GM20431 (cell line): ENCODE results near the gene GSC.
"Not testable (repeated sequence)": the region's sequence is repeated elsewhere in the genome, so short reads cannot be mapped to it uniquely, and the experiment has no call there.

Source experiments
- in situ Hi-C: fragments of 300-500 bp; cut with MseI, MboI; formaldehyde crosslinking; loops from one replicate; pipeline ENCODE4 v1.15.0; 2020; ENCODE audit warnings: low sequenced_read_pairs; ENCODE audit not compliant: unreplicated experiment

GSC gene

DNA sequence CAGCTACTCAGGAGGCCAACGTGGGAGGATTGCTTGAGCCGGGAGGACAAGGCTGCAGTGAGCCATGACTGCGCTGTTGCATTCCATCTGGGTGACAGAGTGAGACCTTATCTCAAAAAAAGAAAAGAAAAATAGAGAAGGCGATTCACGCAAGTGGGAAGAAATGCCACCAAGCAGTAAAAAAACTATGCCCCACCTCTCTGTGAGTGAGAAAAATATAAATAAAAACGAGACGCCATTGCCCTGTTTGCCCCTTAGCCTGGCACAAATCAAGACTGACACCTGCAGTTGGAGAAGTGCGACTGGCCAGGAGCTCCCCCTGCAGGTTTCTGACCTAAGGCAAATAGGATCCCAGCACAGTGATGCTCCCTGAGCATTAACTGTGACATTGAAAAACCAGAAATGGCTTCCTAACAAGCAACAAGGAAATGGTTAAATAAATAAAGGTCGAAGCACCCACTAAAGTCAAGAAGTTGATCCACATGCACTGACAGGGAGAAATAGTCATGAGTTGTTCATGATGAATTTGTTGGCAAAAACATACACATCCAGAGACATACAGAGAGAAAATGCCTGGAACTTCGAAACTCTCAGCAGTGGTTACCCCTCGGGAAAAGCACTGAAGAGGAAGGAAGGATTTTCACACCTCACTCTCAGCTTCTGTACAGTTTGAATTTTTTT, 21.1 kb downstream of the GSC start:
- in situ Hi-C loops = no loop called here

DNA sequence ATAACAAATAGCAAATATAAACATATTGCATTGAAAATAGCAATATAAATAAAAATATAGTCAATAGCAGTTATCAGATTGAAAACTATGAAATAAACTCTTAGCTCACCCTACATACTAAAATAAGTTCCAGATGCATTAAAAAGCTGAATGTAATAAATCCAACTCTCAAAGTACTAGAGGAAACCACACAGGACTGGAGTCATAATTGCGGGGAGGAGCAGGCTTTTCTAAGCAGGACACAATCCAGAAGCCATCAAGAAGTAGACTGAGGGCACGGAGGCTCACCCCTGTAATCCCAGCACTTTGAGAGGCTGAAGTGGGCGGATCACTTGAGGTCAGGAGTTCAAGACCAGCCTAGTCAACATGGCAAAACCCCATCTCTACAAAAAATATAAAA, 22.2 kb downstream of the GSC start:
- in situ Hi-C loops = no loop called here

DNA sequence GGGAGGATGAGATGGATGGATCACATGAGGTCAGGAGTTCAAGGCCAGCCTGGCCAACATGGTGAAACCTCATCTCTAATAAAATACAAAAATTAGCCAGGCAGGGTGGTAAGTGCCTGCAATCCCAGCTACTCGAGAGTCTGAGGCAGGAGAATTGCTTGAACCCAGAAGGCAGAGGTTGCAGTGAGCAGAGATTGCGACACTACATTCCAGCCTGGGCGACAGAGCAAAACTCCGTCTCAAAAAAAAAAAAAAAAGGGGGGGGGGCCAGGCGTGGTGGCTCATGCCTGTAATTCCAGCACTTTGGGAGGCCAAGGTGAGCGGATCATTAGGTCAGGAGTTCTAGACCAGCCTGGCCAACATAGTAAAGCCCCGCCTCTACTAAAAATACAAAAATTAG, 22.8 kb downstream of the GSC start:
- in situ Hi-C loops = not testable (repeated sequence)

DNA sequence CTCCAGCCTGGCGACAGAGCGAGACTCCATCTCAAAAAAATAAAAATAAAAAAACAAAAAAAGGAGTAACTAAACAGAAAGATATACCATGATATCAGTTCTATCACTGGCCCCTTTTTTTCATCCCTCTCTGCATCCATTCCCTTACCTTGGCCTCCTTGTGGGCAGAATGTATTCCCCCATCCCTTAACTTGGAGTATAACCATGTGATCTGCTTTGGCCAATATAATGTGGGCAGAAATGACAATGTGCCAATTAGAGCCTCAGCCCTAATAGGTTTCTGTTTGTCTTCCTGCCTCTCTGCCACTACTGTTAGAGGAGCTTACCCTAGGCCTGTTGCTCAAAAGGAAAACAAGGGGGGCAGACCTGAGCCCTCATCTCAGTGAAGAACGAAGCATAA, 23.8 kb downstream of the GSC start:
- in situ Hi-C loops = no loop called here

DNA sequence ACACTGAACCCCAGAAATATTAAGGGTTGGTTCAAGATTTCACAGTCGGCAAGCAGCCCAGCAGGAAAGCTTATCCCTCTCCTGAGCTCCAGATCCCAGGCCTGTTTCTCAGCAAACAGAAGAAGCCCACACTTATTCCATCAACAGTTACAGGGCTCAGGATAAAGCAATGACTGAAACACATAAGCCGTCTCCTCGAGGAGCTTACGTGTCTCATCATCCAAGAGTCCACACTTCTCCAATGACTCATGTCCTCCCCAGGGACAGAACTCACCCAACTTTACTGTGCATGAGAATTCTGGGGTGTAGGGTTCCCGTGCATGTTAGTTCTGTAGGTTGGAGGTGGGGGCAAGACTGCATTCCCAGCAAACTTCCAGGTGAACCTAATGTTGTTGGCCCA, 31.2 kb downstream of the GSC start:
- in situ Hi-C loops = no loop called here

DNA sequence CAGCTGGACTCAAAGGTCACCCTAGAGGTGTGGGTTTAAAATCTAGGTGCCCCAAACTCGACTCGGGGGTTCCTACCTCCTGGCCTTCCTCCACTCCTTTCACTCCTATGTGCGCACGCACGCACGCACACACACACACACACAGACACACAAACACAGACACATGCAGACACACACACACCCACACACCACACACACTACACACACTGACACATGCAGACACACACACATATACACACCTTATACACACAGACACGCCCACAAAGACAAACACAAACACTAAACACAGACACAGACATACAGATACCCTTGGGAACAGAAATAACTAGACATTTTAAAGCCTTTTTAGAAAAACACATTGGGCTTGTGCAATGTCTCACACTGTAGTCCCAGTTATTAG, 31.8 kb downstream of the GSC start:
- in situ Hi-C loops = no loop called here

DNA sequence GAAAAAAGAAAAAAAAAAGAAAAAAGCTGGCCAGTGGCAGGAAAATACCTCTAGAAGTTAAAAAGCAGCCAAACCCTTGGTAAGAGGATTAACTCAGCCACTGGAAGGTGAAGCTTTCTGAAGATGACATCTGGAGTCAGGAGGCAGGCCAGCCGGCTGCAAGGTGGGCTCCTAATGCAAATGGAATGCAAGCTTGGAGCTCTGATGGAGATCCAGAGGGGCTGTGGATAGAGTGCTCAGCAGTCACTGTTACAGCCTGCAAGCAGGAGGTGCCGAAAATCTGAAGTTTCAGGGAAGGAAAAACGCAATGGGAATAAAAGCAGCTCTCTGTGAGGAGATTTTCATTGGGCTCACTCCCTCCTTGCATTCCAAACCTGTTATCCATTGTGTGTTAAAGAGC, 41.0 kb downstream of the GSC start:
- in situ Hi-C loops = no loop called here

DNA sequence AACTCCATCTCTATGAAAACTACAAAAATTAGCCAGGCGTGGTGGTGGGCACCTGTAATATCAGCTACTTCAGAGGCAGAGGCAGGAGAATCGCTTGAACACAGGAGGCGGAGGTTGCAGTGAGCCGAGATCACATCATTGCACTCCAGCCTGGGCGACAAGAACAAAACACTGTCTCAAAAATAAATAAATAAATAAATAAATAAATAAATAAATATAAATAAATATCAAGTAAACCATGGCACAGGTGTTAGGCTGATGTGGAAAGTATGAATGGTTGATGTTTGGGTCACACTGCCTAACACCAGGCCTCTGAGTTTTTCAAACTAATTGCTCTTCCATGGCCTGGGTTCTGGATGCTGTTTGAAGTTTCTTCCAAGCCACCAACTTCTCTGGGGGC, 41.5 kb downstream of the GSC start:
- in situ Hi-C loops = not testable (repeated sequence)

DNA sequence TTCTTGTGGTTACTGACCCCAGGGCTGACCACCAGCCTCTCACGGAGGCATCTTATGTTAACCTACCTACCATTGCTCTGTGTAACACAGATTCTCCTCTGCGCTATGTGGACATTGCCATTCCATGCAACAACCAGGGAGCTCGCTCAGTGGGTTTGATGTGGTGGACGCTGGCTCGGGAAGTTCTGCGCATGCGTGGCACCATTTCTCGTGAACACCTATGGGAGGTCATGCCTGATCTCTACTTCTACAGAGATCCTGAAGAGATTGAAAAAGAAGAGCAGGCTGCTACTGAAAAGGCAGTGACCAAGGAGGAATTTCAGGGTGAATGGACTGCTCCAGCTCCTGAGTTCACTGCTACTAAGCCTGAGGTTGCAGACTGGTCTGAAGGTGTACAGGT, 43.3 kb downstream of the GSC start:
- in situ Hi-C loops = not testable (repeated sequence)

DNA sequence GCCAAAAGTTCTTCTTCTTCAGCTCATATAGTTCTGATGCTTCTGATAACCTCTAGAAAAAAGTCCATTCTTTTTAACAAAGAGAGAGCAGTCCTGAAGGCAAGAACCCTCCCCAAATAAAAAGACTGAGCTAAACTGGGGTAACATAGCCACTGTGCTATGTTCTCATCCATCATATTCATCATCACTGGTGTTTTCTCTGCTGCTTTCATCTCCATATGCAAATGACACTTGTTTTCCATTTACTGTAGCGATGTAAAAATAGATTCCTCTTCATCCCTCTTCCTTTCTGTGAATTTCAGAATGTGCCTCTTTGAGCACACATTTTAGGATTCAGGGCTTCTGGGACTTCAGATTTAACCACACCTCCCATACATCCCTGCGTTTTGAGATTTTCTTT, 44.9 kb downstream of the GSC start:
- in situ Hi-C loops = no loop called here

DNA sequence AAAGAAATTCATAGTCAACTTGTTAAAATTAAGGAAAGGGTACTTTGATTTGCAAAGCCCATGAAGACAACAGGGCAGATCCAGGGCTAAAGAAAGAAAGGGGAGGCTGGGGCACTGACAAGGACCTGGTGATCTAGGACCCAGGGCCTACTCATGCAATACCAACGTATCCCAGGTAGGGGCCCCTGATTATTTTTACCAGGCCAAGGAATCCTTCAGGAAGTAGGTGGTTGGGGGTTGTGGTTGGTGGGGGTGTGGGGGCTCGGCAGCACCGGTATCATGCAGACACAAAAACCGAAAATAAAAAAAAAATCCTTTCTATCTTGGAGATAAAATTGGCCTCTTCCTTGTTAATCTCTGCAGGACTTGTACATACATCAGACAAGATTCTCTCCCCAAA, 47.5 kb downstream of the GSC start:
- in situ Hi-C loops = no loop called here
